NCI-H2081 (cell line): ENCODE measurements around the gene GRHL3.
"Not testable (repeated sequence)": the region's sequence is repeated elsewhere in the genome, so short reads cannot be mapped to it uniquely, and the experiment has no call there.

Experiments used
- DNase-seq, 2 experiments: peaks; one replicate each; lab custom pipeline; 2025; lab: John Stamatoyannopoulos, UW

Gene GRHL3

DNA sequence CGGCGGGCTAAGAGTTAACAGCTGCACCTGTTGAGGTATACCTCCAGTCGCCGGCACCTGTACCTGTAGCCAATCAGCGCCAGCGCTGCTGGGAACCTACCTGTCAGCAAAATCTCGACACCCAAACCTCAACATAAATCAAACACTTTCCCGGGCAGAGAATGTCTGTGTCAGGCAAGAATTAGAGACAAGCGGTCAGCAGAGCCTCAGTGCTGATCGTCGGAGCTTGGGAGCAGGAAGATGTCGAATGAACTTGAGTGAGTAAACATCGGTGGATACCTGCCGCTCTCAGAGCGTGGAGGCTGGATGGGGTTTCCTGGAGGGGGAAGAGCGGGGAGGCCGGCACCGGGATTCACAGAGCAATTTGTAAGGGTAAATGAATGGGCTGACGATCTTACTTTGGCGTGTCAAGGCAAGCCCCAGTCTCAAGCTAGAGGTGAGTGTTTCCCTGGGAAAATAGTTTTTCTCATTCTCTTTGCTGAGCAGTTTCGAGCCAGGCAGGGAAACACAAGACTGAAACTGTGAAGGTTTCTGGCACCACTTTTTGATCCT, at the start of gene GRHL3:
GRHL3 (plus strand) TSS at position 46 of the 552 bp plus-strand sequence; CDS start at position 241, 195 bp downstream.
- DNase-seq = peak in 1 of 2 experiments; percentile 69

DNA sequence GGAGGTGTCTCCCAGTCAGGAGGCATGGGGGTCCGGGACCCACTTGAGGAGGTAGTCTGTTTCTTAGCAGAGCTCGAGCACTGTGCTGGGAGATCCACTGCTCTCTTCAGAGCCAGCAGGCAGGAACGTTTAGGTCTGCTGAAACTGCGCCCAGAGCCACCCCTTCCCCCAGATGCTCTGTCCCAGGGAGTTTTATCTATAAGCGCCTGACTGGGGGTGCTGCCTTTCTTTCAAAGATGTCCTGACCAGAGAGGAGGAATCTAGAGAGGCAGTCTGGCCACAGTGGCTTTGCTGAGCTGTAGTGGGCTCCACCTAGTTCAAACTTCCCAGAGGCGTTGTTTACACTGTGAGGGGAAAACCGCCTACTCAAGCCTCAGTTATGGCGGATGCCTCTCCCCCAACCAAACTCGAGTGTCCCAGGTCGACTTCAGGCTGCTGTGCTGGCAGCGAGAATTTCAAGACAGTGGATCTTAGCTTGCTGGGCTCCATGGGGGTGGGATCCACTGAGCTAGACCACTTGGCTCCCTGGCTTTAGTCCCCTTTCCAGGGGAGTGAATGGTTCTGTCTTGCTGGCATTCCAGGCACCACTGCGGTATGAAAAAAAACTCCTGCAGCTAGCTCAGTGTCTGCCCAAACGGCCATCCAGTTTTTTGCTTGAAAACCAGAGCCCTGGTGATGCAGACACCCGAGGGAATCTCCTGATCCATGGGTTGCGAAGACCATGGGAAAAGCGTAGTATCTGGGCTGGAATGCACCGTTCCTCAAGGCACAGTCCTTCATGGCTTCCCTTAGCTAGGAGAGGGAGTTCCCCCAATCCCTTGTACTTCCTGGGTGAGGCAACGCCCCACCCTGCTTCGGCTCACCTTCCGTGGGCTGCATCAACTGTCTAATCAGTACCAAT, 44.7 kb upstream of the GRHL3 start:
- DNase-seq = not testable (repeated sequence)

DNA sequence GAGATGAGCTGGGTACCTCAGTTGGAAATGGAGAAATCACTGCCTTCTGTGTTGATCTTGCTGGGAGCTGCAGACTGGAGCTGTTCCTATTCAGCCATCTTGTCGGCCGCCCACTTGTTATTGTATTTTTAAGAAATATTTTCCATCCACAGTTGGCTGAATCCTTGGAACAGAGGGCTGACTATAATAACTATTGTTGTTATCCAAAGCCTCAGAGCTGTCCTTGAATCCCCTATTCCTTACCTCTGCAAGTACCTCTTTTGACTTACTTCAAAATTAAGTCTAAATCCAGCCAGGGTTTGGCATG, 44.1 kb upstream of the GRHL3 start:
- DNase-seq = no peak

DNA sequence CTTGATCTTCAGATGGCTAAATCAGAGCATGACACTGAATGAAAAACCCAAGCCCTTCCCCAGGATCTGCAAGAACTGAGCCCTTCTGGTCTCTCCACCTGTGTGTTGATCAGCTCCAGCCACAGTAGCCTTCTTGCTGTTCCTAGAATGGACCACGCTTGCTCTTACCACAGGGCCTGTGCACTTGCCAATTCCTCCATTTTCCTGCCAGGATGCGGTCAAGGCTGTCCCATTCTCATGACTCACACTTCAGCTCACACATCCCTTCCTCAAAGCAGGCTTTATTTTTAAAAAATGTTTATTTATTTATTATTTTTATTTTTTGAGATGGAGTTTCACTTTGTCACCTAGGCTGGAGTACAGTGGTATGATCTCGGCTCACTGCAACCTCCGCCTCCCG, 43.6 kb upstream of the GRHL3 start:
- DNase-seq = no peak

DNA sequence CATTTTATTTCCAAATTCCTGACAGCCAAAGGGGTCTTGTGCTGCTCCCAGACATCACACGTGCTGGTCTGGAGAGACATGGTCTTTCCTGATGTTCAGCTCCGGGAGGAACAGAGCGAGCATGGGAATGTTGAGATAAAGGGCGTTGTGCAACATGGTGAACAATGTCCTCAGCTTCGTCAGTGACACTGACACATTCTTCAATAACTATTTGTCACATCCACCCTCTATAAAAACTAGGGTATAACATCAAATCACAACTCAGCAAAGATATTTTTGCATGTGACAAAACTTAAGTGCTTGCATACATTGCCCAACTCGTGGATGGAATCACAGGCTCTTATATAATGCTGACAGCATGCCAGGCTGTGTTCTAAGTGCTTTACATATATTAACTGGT, 42.4 kb upstream of the GRHL3 start:
- no peak for DNase-seq

DNA sequence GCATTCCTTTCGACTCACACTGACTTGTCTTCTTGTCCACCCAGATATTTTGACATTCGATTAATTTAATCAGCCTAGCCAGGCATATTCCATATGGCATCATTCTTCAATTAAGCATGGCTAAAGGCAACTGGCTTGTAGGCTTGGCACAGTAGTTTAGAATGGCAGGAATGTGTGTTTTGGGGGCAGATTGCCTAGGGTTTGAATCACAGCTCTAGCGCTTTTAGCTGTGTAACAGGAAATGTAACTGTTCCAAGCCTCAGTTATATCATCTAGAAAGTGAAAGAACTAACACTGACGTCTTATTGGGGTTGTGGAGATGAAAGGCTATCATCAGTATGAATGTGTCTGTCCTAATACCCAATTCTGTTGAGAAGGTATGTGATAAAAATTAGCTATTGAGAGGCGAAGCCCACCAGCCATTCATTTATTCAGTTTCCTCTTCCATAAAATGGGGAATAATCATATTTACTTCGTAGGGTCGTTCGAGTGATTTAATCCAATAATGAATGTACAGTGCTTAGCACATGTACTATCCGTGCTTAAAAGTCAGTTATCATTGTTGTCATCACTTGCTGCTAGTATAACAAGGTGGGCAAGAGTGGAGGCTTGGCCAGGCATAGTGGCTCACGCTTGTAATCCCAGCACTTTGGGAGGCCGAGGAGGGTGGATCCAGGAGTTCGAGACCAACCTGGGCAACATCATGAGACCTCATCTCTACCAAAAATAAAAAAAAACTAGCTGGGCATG, 41.6 kb upstream of the GRHL3 start:
- no peak for DNase-seq

DNA sequence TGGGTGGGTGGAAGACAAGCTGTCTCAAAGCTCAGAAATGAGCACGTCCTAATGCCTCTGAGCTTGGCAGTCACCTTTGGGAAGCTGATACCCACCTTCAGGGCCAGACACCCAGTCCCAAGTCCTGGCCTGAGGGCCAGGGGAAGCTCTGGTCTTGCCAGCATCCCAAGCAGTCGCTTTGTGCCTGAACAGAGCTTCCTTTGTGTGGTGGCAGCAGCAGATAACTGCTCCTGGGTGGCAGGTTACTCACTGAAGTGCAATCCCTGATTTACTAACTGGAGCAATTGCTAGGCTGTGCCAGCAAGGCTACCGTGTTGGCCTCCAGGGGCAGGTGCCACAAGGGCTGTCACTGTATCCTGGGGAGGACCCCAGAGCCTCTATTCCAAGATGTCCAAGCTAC, 40.4 kb upstream of the GRHL3 start:
- no peak for DNase-seq

DNA sequence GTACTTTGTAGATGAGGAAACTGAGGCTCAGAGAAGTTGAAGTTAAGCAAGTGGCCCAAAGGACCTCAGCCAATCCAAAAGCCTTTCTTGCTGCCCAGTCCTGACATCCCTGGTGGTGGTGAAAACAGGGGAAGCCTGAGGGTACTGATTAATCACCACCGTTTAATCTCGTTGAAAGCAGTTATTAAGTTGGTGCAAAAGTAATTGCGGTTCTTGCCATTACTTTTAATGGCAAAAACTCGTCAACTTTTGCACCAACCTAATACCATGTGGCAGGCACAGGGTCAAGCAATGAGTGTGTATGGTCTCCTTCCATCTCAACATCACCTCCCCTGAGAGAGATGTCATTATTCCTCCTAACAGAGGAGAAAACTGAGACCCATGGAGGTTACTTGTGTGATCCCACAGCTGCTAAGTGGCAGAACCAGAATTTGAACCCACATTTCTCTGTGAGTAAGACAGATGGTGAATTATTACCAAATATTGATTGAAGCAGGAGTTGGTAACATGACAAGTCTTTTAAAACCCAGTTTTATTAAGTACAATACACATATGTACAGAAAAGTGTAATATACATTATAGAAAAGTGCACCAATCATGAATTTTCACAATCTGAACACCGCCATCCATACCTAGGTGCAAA, 39.4 kb upstream of the GRHL3 start:
- no peak for DNase-seq

DNA sequence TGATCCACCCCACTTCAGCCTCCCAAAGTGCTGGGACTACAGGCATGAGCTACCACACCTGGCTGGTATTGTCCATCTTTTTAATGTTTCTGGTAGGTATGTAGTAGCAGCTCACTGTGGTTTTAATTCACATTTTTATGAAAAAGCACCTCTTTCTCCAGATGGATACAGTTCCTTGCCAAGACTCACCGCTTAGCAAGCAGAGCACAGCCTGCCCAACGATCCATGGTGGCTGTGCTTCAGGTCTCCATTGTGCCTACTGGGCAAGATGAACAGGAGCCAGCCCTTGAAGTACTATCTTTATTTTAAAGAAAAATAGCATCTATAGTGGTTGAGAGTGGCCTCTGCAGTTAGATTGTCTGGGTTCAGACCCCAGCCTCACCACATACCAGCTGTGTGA, 37.6 kb upstream of the GRHL3 start:
- DNase-seq = no peak

DNA sequence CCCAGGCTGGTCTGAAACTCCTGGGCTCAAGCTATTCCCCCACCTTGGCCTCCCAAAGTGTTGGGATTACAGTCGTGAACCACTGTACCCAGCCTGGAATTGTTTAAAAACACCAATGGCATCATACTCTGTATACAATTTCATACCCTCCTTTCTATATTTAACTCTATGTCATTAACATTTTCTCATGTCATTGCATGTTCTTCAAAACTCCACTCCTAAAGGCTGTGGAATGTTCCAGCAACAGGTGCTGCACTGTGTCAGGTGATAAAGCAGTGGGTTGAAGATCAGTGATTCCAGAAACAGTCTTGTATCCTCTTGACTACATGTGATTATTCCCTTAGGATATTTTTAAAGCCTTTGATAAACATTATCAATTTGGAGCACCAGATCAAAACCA, 36.7 kb upstream of the GRHL3 start:
- no peak for DNase-seq

DNA sequence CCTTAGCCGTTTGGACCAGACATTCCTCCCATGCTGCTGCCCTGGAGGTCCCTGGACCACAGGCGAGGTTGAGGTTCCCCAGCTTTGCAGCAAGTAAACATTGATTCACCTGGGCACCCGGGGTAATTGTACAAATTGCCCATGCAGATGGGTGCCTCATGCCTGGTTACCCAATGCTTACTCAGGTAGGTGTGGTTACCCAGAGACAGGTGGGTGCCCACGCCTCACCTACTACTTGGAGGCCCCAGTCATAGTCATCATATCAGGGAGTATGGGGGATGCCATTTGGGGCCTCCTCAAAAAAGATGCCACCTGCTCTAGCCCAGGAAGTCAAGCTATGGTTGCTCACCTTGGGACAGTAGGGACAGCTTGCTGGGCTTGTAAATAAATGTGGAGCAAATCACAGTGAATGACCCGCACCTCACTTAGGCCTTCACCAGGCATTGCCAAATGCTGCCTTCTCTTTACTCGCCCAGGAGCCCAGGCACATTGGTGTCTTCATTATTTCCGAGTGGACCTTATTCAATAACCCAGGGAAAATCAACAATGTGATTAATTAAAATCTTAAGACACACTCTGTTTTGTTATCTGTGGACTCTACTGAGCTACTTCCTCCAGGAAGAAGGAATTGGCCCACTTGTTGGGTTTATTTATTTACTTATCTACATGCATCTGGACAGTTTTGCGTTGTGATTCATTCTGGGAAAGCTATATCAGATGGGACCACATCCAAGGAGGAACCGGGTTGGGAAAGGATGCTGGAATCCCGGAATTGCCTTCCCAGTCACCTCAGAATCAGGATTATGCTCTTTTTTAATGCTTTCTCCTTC, 35.6 kb upstream of the GRHL3 start:
- no peak for DNase-seq

DNA sequence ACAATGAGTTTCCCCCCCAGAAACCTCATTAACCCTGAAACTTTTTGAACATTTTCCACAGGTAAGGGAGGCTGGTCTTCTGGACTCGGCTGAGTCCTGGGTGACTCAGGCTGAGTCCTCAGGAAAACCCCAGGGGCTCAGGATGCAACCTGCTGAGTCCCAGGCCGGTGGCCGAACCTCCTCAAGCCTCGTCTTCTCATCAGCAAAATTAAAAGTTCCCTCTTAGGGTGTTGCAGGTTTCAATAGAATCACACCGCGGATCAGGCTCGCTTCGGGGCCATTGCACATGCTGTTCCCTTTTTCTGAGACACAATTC, 35.0 kb upstream of the GRHL3 start:
- DNase-seq = no peak

DNA sequence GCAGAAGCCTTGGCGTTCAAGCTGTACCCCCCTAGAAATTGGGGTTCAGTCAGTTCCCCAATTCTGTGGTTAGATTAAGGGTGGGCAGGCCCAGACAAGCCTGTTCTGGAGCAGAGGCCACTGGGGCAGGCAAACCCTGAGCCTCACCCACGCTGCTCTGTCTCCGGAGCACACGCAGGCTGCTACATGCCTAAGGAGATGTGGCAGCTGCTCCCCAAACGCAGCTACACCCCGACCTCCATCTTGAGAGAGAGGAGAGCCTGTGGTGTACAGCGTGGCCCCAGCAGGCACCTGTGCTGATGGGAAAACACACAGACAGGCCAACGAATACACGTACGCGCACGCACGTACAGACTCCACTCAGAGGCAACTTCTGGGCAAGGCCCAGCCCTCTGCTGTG, 33.9 kb upstream of the GRHL3 start:
- DNase-seq = no peak

DNA sequence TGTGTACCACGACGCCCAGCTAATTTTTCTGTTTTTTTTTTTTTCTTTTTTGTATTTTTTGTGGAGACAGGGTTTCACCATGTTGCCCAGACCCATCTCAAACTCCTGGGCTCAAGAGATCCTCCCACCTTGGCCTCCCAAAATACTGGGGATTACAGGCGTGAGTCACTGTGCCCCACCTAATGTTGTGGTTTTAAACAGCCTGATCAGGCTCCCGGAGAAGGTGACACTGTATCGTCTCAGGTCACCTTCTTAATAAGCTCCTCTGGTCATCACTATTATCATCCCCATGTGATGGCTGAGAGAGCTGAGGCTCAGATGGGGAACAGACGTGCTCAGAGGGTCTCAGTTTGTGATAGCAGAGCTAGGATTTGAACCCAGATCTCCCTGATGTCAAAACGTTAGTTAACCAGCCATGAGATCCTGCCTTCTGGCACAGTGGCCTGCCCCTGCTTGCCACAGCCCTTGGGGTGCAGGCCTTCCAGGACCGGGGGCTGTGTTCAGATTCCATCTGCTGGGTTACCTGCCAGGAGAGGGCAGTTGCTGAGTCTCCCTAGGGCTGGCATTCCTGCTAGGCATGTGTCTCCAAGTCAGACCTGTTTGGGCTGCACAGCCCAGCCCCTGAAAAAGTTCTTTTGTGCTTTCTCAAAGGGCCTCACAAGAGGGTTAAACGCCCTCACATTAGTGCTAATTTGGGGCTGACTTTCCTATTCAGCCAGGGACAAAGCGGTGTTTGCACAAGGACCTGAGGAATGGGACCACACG, 32.7 kb upstream of the GRHL3 start:
- DNase-seq = no peak

DNA sequence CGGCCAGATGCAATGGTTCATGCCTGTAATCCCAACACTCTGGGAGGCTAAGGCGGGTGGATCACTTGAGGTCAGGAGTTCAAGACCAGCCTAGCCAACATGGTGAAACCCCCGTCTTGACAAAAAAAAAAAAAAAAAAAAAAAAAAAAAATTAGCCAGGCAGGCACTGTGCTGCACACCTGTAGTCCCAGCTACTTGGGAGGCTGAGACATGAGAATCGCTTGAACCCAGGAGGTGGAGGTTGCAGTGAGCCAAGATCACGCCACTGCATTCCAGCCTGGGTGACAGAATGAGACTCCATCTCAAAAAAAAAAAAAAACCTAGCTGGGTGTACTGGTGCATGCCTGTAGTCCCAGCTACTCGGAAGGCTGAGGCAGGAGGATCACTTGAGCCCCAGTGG, 31.4 kb upstream of the GRHL3 start:
- not testable (repeated sequence) for DNase-seq

DNA sequence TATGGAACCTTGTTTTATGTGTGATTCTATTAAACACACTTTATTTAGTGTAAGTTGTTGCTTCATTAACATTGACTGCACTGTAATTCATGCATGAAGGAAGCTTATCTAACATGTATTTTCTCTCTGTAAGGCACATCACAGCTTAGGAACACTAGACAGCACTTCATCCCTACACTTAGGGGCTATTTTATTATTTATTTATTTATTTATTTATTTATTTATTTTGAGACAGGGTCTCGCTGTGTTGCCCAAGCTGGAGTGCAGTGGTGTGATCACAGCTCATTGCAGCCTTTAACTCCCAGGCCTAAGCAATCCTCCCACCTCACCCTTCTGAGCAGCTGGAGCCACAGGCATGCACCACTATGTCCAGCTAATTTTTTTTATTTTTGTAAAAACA, 30.7 kb upstream of the GRHL3 start:
- DNase-seq = no peak

DNA sequence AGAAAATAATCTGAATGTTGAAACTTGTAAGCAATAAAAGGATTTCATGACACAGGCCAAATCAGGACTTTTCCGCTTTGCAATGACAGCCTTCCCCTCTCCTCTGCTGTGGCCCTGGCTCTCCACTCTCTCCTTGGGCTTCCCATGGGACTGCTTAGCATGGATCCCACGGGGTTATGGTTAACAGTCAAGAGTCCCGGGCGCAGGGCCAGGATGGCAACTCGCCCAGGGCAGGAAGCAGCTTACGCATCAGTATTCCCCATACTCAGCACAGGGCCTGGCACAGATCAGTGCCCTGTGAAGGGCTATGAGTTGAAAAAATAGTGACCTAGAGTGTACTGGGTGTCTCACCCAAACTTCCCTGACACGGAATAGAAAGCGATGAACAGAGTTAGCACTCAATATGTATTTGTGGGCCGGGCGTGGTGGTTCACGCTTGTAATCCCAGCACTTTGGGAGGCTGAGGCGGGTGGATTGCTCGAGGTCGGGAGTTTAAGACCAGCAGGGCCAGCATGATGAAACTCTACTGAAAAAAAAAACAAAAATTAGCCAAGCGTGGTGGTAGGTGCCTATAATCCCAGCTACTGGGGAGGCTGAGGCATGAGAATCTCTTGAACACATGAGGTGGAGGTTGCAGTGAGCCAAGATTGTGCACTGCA, 29.1 kb upstream of the GRHL3 start:
- DNase-seq = peak; percentile 83

DNA sequence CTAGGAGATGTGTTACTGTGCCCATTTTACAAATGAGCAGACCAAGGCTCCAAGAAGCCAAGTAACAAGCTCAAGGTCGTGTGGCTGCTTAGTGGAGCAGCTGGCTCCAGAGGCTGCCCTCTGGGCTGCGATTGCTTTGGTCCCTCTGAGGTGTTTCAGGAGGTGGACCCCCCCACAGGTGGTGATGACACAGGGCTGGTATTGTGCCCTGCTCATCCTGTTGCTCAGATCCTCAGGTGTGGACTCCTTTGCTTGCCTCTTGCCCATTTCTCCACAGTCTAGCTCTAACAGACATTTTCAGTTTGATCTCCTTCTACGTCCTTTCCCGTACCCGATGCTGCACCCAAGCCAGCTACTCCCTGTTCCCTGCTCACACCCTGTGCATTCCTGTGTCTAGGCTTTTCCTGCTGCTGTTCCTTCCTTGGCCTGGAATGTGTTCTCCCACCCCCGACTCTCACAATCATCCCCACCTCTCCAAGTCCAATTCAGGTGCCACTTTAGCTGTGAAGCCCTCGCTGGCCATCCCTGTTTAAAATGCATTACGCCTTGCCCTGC, 28.1 kb upstream of the GRHL3 start:
- DNase-seq = no peak

DNA sequence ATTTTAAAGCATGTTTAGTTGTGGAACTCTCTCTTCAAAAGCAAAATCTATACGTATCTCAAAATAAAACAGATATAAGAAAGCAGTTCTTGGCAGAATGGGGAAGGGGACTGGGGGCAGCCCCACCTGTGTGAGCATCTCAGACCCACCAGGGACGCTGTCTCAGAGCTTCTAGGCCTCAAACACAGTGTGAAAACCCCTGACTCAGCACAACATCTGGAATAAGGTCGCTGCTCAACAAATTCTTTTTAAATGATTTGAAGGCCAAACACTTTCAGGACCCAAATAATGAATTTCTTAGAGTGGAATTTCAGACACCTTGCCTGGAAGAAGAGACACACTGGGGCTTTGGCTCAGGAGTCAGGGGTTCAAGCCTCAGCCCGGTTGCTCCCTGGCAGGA, 27.1 kb upstream of the GRHL3 start:
- DNase-seq = no peak

DNA sequence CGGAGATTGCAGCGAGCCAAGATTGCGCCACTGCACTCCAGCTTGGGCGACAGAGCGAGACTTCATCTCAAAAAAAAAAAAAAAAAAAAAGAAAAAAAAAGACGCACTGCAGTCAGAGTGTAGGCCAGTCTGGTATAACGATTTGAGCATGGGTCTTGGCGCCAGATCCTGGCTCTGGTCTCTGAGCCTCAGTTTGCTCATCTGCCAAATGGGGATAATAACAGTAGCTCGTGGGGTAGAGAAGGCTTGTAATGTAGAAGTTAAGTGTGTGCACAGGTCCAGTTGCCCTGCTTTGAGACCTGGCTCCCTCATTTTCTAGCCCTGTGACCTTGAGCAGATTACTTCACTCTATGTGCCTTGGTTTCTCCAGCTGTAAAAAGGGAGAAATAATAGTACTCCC, 26.3 kb upstream of the GRHL3 start:
- no peak for DNase-seq
